Measurements from ENCODE around the gene RASGEF1B.

- TF ChIP-seq, protein P1, sequence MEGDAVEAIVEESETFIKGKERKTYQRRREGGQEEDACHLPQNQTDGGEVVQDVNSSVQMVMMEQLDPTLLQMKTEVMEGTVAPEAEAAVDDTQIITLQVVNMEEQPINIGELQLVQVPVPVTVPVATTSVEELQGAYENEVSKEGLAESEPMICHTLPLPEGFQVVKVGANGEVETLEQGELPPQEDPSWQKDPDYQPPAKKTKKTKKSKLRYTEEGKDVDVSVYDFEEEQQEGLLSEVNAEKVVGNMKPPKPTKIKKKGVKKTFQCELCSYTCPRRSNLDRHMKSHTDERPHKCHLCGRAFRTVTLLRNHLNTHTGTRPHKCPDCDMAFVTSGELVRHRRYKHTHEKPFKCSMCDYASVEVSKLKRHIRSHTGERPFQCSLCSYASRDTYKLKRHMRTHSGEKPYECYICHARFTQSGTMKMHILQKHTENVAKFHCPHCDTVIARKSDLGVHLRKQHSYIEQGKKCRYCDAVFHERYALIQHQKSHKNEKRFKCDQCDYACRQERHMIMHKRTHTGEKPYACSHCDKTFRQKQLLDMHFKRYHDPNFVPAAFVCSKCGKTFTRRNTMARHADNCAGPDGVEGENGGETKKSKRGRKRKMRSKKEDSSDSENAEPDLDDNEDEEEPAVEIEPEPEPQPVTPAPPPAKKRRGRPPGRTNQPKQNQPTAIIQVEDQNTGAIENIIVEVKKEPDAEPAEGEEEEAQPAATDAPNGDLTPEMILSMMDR (IDR thresholded peaks at IDR 0.05) = no peak
- TF ChIP-seq POLR2A (IDR thresholded peaks at IDR 0.05) = no peak
Observed at GRCh38 chr4:81481151-81481550, 9.4 kb upstream of the RASGEF1B start.
